T-helper 2 cell treated with Interferon-gamma antibody and Interleukin-4, amounts not matched to agents 100 ng/mL and 5 ng/mL, for 36 hours (primary cell): Measurements from ENCODE around the gene RBSN. TPM values are rescaled to one million over a fixed set of nuclear protein-coding genes. Genes with fewer than 3 reads are reported as not detected.

Experiments
- intact Hi-C: fragments of 100-400 bp; cut with micrococcal nuclease; formaldehyde crosslinking; loops from one replicate; pipeline ENCODE4 v1.15.1; 2023
- total RNA-seq: library from RNA; stranded (reverse); gene quantifications from 2 replicates; pipeline ENCODE4 v1.2.3, GENCODE V29; 2022

RBSN gene
- total RNA-seq, 1 donor from 2014 or later = 19.1 TPM

- intact Hi-C loops = no loop called here
Observed at GRCh38 chr3:15023249-15023648, 75.7 kb downstream of the RBSN start.

Other genes with a start within 250 kb of the RBSN start
- 58.1 and 58.9 TPM in 2 replicates for gene NR2C2, start 151.6 kb downstream of the RBSN start, total RNA-seq
- 63.1 and 65.8 TPM in 2 replicates for gene MRPS25, start 33.8 kb downstream of the RBSN start, total RNA-seq
- gene CAPN7, start 107.1 kb upstream of the RBSN start, total RNA-seq = 31.0 and 34.9 TPM in 2 replicates
- gene SH3BP5, start 233.4 kb upstream of the RBSN start, total RNA-seq = 41.9 and 42.1 TPM in 2 replicates